ENCODE measurements around the gene LRMDA.

Gene LRMDA

GRCh38 chr10:75682649-75683557, 251.5 kb downstream of the LRMDA start:
- DNase-seq = no peak

GRCh38 chr10:75685187-75685586, 253.8 kb downstream of the LRMDA start:
- DNase-seq = no peak

- no peak for DNase-seq
These were observed 257.3 kb downstream of the LRMDA start for GRCh38 chr10:75688506-75689300.

GRCh38 chr10:75693489-75693888, 262.1 kb downstream of the LRMDA start:
- no peak for DNase-seq

- no peak for DNase-seq
These were observed 262.8 kb downstream of the LRMDA start for GRCh38 chr10:75694269-75694668.

GRCh38 chr10:75694790-75695189, 263.4 kb downstream of the LRMDA start:
- DNase-seq = no peak

GRCh38 chr10:75695994-75696393, 264.6 kb downstream of the LRMDA start:
- no peak for DNase-seq

GRCh38 chr10:75696536-75696935, 265.1 kb downstream of the LRMDA start:
- DNase-seq = no peak

- DNase-seq = no peak
These were observed 271.9 kb downstream of the LRMDA start for GRCh38 chr10:75703191-75703854.

- no peak for DNase-seq
These were observed 274.0 kb downstream of the LRMDA start for GRCh38 chr10:75705426-75705825.

- DNase-seq = no peak
These were observed 275.8 kb downstream of the LRMDA start for GRCh38 chr10:75707080-75707840.

GRCh38 chr10:75708060-75708459, 276.6 kb downstream of the LRMDA start:
- DNase-seq = no peak

- DNase-seq = no peak
These were observed 277.8 kb downstream of the LRMDA start for GRCh38 chr10:75709245-75709644.

- no peak for DNase-seq
These were observed 278.4 kb downstream of the LRMDA start for GRCh38 chr10:75709811-75710210.

GRCh38 chr10:75712242-75712880, 280.9 kb downstream of the LRMDA start:
- DNase-seq = no peak

GRCh38 chr10:75716506-75716905, 285.1 kb downstream of the LRMDA start:
- DNase-seq = no peak

- no peak for DNase-seq
These were observed 285.9 kb downstream of the LRMDA start for GRCh38 chr10:75717126-75717916.

GRCh38 chr10:75718991-75719390, 287.6 kb downstream of the LRMDA start:
- peak; percentile 69 for DNase-seq

GRCh38 chr10:75720157-75720556, 288.7 kb downstream of the LRMDA start:
- DNase-seq = no peak

- DNase-seq = no peak
These were observed 290.6 kb downstream of the LRMDA start for GRCh38 chr10:75722020-75722419.

GRCh38 chr10:75722609-75723008, 291.2 kb downstream of the LRMDA start:
- no peak for DNase-seq

Measured in DMS79 (cell line).